HPDE6-E6E7 (cell line): ENCODE results near the gene SLCO2B1.

ENCODE experiments used
- DNase-seq: peaks from one replicate; pipeline ENCODE4 v3.0.0; 2011; ENCODE audit warnings: missing footprints; ENCODE audit errors: extremely low spot score

SLCO2B1 gene

GRCh38 chr11:75246671-75247350 is 95.9 kb downstream of the SLCO2B1 start:
- no peak for DNase-seq

GRCh38 chr11:75248924-75249256 is 98.0 kb downstream of the SLCO2B1 start:
- DNase-seq, result no peak

GRCh38 chr11:75249704-75250103 is 98.8 kb downstream of the SLCO2B1 start:
- no peak for DNase-seq

- DNase-seq, result no peak
Measured at GRCh38 chr11:75254326-75254725, 103.4 kb downstream of the SLCO2B1 start.
